Measurements from ENCODE around the gene SHE.

The SHE gene

DNA sequence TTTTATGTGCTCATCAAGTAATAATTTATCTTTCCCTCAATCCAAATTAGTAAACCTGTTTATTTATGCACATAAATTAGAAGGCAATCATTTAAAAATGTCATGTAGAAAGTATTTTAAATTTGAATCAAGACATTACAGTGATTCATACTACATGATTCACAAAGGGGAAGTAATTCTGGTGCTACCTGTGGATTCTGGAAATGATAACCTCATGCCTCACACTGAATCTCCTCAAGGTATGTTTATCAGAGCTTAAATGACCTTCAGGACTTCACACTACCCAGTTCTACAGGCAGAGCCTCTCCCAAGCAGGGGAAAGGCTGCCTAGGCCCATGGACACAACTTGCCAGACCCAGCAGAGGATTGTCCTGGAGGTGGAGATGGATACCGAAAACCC, 25.4 kb downstream of the SHE start:
- DNase-seq, result no peak

DNA sequence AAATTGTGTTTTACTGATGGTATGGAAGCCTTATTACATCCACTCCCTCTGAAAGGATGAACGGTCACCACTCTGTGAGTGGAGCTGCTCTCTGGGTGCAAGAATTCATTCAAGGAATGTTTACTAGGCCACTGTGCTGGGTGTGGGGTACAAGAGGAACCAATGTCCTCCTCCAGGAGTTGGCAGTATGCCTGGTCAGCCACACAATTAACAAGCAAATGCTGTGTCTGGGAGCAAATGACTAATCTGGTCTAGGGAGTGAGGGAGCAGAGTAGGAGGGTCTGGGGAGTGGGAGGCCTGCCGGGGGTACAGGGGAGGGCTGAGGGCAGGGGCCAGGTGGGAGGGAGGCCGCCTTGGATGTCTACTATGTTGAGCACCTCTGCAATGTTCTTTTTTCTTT, 27.4 kb downstream of the SHE start:
- no peak for DNase-seq

GRCh38 chr1:154471304-154471703, 30.9 kb downstream of the SHE start:
- DNase-seq, result no peak

DNA sequence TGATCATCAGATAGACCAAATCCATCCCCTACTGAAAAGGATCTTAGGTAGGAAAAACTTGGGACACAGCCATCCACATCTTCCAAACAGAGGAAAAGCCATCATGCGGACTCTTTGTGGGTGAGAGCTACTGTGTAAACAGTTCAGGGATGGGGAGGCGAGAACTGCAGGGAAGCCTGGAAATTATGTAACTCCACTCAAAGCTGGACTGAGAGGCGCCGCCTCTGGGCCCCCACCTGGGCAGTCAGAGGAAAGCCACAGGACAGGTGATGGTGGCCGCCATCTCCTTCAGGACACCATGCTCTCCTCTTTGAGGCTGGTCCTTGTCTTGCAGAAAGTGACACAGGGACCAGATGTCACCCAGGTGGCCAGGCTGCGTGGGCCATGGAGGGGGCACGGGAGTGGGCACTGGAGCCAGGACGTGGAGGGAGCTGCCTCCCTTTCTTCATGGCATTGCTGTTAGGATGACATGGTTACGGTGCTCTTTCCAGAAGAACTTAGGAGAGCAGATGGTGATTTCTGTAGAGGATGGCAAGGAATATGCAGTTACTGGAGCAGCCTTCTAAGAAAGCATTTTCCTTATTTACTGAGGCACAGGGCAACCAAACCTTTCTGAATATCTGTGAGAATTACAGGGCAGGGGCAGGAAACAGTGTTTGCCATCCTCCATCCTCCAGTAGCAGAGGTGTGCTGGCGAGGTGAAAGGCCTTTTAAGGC, 32.2 kb downstream of the SHE start:
- peak; percentile 58 for DNase-seq

DNA sequence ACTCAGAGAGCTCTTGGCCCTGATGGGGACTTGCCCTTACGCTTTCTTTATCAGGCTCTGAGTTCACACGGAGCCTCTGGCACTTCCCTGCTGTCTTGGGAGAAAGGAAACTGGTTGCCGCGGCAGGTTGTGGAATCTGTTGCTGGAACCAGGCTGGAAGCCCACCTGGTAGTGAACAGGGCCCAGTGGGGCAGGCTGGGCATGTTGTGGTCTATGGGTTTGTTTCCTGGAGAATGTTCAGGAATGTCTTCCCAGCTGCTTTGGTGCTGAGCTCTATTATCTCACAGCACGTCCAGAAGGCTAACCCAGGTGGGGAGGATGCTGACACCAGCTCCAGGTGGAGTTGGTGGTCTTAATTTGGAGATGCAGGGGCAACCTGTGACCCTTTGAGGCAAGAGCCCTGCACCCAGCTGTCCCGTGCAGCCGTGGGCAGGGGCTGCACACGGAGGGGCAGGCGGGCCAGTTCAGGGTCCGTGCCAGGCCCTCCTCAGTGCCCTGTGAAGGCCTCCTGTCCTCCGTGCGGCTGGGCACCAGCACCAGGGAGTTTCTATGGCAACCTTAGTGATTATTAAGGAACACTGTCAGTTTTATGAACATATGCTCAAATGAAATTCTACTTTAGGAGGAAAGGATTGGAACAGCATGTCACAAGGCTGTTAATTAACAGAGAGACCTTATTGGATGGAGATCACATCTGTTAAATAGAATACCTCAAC, 33.5 kb downstream of the SHE start:
- DNase-seq, result no peak

GRCh38 chr1:154467434-154468102, 34.6 kb downstream of the SHE start:
- peak; percentile 76 for DNase-seq

GRCh38 chr1:154466921-154467417, 35.2 kb downstream of the SHE start:
- no peak for DNase-seq

- DNase-seq, result no peak
Measured at GRCh38 chr1:154466206-154466605, 36.0 kb downstream of the SHE start.

DNA sequence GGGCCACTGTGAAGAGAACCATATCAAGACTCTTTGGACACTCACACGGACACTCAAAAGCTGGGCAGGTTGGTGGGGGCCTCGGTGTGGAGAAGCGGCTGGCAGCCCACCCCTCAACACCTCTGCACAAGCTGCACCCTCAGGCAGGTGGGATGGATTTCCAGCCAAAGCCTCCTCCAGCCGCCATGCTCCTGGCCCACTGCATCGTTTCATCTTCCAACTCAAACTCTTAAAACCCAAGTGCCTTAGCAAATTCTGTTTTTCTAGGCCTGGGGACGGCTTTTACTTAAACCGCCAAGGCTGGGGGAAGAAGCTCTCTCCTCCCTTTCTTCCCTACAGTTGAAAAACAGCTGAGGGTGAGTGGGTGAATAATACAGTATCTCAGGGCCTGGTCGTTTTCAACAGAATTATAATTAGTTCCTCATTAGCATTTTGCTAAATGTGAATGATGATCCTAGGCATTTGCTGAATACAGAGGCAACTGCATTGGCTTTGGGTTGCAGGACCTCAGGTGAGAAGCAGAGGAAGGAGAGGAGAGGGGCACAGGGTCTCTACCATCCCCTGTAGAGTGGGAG, 36.5 kb downstream of the SHE start:
- no peak for DNase-seq

DNA sequence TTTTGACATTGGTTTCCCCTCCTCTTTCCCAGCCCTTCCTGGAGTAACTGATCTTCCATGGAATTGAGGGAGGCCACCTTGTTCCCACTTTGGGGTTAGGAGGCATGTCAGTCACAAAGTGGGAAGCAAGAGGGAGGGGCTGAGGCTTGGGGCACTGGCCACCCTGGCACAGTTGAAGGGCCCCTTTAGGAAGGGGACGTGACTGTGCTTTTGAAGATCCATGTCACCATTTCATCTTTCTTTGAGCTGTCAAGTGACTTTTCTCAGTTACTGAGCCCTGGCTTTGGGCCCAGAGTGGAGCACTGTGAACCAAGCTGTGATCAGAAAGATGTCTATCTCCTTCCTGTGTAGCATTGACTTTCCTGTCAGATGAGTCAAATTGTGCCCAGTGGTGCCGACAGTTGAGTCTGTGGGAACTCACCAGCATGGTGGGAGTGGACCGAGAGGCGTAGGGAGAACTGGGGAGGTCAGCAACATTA, 38.7 kb downstream of the SHE start:
- DNase-seq, result peak; percentile 88

- DNase-seq, result no peak
Measured at GRCh38 chr1:154460695-154461260, 41.4 kb downstream of the SHE start.

DNA sequence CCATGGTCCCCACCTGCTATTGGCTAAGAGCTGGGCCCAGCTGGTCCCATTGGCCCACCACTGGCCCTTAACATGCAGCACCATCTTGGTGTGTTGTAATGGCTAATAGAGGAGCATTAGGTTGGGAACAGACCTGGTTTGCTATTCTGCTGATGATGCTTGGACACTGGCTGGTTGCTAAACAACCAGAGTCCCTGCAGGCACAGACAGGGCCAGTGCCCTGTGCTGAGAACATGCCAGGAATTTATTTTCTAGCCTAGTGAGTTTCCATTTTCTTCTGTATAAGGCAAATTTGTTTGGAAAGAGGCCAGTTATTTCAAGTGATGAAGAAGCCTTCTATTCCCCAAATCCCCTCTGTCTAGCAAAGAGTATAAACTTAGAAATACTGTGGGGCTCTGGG, 43.1 kb downstream of the SHE start:
- DNase-seq, result no peak

- DNase-seq, result no peak
Measured at GRCh38 chr1:154456631-154457030, 45.6 kb downstream of the SHE start.

DNA sequence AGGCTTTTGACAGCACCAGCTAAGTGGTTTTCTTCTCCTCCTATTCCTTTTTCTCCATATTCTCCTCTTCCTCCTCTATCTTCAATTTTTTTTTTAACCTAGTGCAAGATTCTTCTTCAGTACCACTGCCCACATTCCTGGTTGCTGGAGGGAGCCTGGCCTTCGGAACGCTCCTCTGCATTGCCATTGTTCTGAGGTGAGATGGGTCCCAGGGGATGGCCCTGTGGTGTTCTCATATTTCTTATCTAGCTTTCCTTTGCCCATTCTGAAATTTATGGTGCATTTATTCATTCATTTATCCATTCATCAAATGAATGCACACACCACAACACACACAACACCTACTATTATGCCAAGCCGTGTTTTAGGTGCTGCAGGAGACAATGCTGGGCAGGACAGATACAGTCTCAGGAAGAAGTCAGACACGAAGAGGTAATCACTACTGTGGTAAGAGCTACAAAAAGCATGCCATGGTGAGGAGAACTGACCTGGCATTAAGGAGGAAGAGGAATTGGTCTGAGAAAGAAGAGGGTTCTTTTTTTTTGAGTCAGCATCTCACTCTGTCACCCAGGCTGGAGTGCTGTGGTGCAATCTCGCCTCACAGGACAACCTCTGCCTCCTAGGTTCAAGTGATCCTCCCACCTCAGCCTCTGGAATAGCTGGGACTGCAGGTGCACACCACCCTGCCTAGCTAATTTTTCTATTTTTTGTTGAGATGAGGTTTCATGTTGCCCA, 47.7 kb downstream of the SHE start:
- no peak for DNase-seq

- no peak for DNase-seq
Measured at GRCh38 chr1:154453574-154454352, 48.4 kb downstream of the SHE start.

GRCh38 chr1:154453161-154453560, 49.1 kb downstream of the SHE start:
- no peak for DNase-seq

- DNase-seq, result no peak
Measured at GRCh38 chr1:154448331-154448811, 53.8 kb downstream of the SHE start.

DNA sequence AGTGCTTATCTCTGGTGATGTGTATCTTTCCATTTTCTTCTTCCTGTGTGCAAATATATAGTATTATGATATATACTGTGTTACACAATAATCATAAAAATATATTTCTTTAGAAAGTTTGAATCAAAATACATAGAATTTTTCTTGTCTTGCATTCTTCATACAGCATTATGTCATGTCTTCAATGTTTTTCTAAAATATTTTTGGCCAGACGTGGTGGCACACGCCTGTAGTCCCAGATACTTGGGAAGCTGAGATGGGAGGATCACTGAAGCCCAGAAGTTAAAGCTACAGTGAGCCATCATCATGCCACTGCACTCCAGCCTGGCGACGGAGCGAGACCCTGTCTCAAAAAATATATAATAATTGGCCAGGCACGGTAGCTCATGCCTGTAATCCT, 55.4 kb downstream of the SHE start:
- no peak for DNase-seq

DNA sequence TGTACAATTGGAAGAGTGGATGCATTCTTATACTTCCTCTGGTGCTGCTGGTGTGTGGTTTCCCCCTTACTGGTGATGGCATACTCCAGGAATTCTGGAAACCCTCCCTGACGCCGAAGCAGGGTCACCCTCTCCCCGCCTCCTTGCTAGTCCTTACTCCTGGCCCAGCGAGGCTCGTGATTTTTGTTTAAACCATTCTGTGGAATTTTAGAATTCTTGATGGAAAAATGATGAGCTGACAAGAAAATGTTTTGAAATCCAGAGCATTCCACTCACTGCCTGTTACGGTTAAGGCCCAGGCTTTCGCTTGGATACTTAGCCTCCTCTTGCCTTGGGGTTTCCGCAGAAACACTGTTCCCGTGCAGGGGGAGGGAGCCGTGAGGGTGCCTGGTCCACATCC, 55.9 kb downstream of the SHE start:
- no peak for DNase-seq

- DNase-seq, result peak; percentile 73
Measured at GRCh38 chr1:154445040-154445472, 57.2 kb downstream of the SHE start.
